SK-MEL-5 (cell line): Measurements from ENCODE around the gene BABAM2. TPM values are rescaled to one million over a fixed set of nuclear protein-coding genes. Genes with fewer than 3 reads are reported as not detected.
"Not testable (repeated sequence)": the region's sequence is repeated elsewhere in the genome, so short reads cannot be mapped to it uniquely, and the experiment has no call there.

Experiments used
- DNase-seq: peaks from one replicate; pipeline ENCODE4 v3.0.0-alpha.2; 2016; ENCODE audit warnings: low read depth, low spot score
- in situ Hi-C: cut with HindIII; loops from 2 replicates; pipeline ENCODE4 v1.10.0; 2016; ENCODE audit warnings: low sequenced_read_pairs, high pct_unique_total_duplicates, low pct_unique_long_range_greater_than_20kb
- total RNA-seq: library from RNA; depleted of rRNA; stranded (reverse); fragments of >200 nt; shearing (Covaris generic); gene quantifications from 2 replicates; pipeline ENCODE4 v1.2.3, GENCODE V29; 2014

Gene BABAM2
- total RNA-seq, 1 experiment from 2014 or later: 50.7 TPM

- in situ Hi-C loops: no loop called here
- DNase-seq: no peak
These were observed 18.7 kb upstream of the BABAM2 start for GRCh38 chr2:27871802-27872201.

GRCh38 chr2:27873091-27873490 lies 17.4 kb upstream of the BABAM2 start:
- in situ Hi-C loops: no loop called here
- no peak for DNase-seq

GRCh38 chr2:27875089-27875881 lies 15.2 kb upstream of the BABAM2 start:
- in situ Hi-C loops: no loop called here
- no peak for DNase-seq

- no peak for DNase-seq
- in situ Hi-C loops: no loop called here
These were observed 11.7 kb upstream of the BABAM2 start for GRCh38 chr2:27878825-27879224.

GRCh38 chr2:27881815-27882583 lies 8.5 kb upstream of the BABAM2 start:
- DNase-seq, in situ Hi-C loops: not testable (repeated sequence)

GRCh38 chr2:27882584-27882922 lies 8.0 kb upstream of the BABAM2 start:
- in situ Hi-C loops, DNase-seq: not testable (repeated sequence)

GRCh38 chr2:27884601-27885000 lies 5.9 kb upstream of the BABAM2 start:
- DNase-seq: no peak
- in situ Hi-C loops: no loop called here

GRCh38 chr2:27885234-27885633 lies 5.3 kb upstream of the BABAM2 start:
- no peak for DNase-seq
- in situ Hi-C loops: no loop called here

GRCh38 chr2:27885661-27886060 lies 4.9 kb upstream of the BABAM2 start:
- DNase-seq: no peak
- in situ Hi-C loops: no loop called here

GRCh38 chr2:27886322-27886721 lies 4.2 kb upstream of the BABAM2 start:
- DNase-seq: no peak
- in situ Hi-C loops: no loop called here

GRCh38 chr2:27887111-27887510 lies 3.4 kb upstream of the BABAM2 start:
- in situ Hi-C loops: no loop called here
- no peak for DNase-seq

- in situ Hi-C loops: no loop called here
- DNase-seq: no peak
These were observed 2.7 kb upstream of the BABAM2 start for GRCh38 chr2:27887830-27888229.

GRCh38 chr2:27888790-27889189 lies 1.7 kb upstream of the BABAM2 start:
- in situ Hi-C loops: no loop called here
- no peak for DNase-seq

GRCh38 chr2:27889774-27890145 lies 769 bp upstream of the BABAM2 start:
- no peak for DNase-seq
- in situ Hi-C loops: no loop called here

- DNase-seq: peak; percentile 88
- in situ Hi-C loops: no loop called here
These were observed 569 bp downstream of the BABAM2 start for GRCh38 chr2:27890924-27891672.

GRCh38 chr2:27891673-27892105 lies 1.2 kb downstream of the BABAM2 start:
- no peak for DNase-seq
- in situ Hi-C loops: no loop called here

GRCh38 chr2:27893006-27893405 lies 2.5 kb downstream of the BABAM2 start:
- in situ Hi-C loops: no loop called here
- no peak for DNase-seq

GRCh38 chr2:27897717-27898116 lies 7.2 kb downstream of the BABAM2 start:
- in situ Hi-C loops: no loop called here
- no peak for DNase-seq
